Osteoblast (primary cell): Measurements from ENCODE around the gene SSX3. TPM values are rescaled to one million over a fixed set of nuclear protein-coding genes. Genes with fewer than 3 reads are reported as not detected.
"Not testable (repeated sequence)": the region's sequence is repeated elsewhere in the genome, so short reads cannot be mapped to it uniquely, and the experiment has no call there.

Source experiments
- DNase-seq: peaks from one replicate; pipeline ENCODE4 v3.0.0; 2011; ENCODE audit warnings: low spot score, mixed read lengths; ENCODE audit not compliant: insufficient read length; ENCODE audit errors: missing footprints
- H2AFZ ChIP-seq: 2 replicates; pipeline ENCODE4 v1.6.0; 2011; ENCODE audit warnings: mild to moderate bottlenecking, low read length
- H3K27ac ChIP-seq: 2 replicates; pipeline ENCODE4 v1.5.1; 2011; ENCODE audit warnings: mild to moderate bottlenecking, low read depth, low read length, moderate library complexity
- H3K27me3 ChIP-seq: 2 replicates; pipeline ENCODE4 v1.6.0; 2012; ENCODE audit warnings: mild to moderate bottlenecking, control low read depth, inconsistent platforms, low read length, moderate library complexity; ENCODE audit not compliant: insufficient read depth
- H3K36me3 ChIP-seq: 2 replicates; pipeline ENCODE4 v1.5.1; 2011; ENCODE audit warnings: mild to moderate bottlenecking, low read length, control low read depth, moderate library complexity; ENCODE audit not compliant: insufficient read depth
- H3K4me1 ChIP-seq: 2 replicates; pipeline ENCODE4 v1.5.1; 2011; ENCODE audit warnings: mild to moderate bottlenecking, low read length, control low read depth, moderate library complexity; ENCODE audit not compliant: insufficient read depth
- H3K4me2 ChIP-seq: 2 replicates; pipeline ENCODE4 v1.6.0; 2011; ENCODE audit warnings: mild to moderate bottlenecking, low read length; ENCODE audit not compliant: insufficient read depth
- H3K4me3 ChIP-seq: fragments of 200-600 bp; sonication (generic); 3 replicates; pipeline ENCODE4 v1.5.1; 2012; ENCODE audit warnings: mild to moderate bottlenecking, low read length, inconsistent platforms; ENCODE audit not compliant: insufficient read depth
- H3K79me2 ChIP-seq: 2 replicates; pipeline ENCODE4 v1.6.0; 2012; ENCODE audit warnings: mild to moderate bottlenecking, low read length, control low read depth, inconsistent platforms; ENCODE audit not compliant: insufficient read depth
- H3K9me3 ChIP-seq: 2 replicates; pipeline ENCODE4 v1.5.1; 2011; ENCODE audit warnings: low read depth, low read length, control low read depth
- H4K20me1 ChIP-seq: 2 replicates; pipeline ENCODE4 v1.6.0; 2012; ENCODE audit warnings: mild to moderate bottlenecking, low read length, control low read depth; ENCODE audit not compliant: insufficient read depth
- small RNA-seq: library from RNA; depleted of rRNA; stranded (forward); fragments of <200 nt; gene quantifications from one replicate; pipeline ENCODE3, GENCODE V24; 2012
- total RNA-seq: library from RNA; depleted of rRNA; stranded (reverse); fragments of >200 nt; gene quantifications from 2 replicates; pipeline ENCODE4 v1.2.3, GENCODE V29; 2012
- TF ChIP-seq, protein P1 (sequence below): IDR thresholded peaks from 2 replicates; pipeline ENCODE4 v1.5.1; 2011; ENCODE audit warnings: mild to moderate bottlenecking, low read depth, low read length, moderate library complexity; ENCODE audit errors: extremely low read depth

The SSX3 gene
- total RNA-seq, 1 donor, result not detected

GRCh38 chrX:48357681-48358080 lies 1.2 kb upstream of the SSX3 start:
- Histone ChIP-seq H4K20me1 (no peaks in the 10 kb centered on the region), H3K27ac (no peak overlapping the region), H3K9me3 (no peaks in the 10 kb centered on the region), H3K4me3 (no peak overlapping the region), H3K27me3 (no peaks in the 10 kb centered on the region), H3K4me1 (no peaks in the 10 kb centered on the region), H3K79me2 (no peaks in the 10 kb centered on the region), H3K4me2 (no peak overlapping the region), H3K36me3 (no peaks in the 10 kb centered on the region), H2AFZ (no peak overlapping the region)
- no peak for DNase-seq
- TF ChIP-seq, protein P1, sequence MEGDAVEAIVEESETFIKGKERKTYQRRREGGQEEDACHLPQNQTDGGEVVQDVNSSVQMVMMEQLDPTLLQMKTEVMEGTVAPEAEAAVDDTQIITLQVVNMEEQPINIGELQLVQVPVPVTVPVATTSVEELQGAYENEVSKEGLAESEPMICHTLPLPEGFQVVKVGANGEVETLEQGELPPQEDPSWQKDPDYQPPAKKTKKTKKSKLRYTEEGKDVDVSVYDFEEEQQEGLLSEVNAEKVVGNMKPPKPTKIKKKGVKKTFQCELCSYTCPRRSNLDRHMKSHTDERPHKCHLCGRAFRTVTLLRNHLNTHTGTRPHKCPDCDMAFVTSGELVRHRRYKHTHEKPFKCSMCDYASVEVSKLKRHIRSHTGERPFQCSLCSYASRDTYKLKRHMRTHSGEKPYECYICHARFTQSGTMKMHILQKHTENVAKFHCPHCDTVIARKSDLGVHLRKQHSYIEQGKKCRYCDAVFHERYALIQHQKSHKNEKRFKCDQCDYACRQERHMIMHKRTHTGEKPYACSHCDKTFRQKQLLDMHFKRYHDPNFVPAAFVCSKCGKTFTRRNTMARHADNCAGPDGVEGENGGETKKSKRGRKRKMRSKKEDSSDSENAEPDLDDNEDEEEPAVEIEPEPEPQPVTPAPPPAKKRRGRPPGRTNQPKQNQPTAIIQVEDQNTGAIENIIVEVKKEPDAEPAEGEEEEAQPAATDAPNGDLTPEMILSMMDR, result no peak

DNA sequence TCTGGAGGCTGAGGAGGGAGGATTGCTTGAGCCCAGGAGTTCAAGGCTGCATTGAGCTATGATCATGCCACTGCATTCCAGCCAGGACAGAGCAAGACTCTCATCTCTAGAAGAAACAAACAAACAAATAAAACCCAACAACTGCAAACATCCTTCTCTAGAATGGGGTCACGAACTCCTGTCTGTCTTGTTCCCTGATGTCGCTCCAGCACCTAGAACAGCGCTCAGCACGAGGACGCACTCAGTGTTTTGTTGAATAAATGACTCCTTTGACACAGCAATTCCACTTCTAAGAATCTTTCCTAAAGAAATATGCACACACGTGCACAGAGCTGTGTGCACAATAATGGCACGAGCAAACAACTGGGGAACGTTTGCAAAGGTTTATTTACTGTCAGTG lies 10.4 kb downstream of the SSX3 start:
- H3K27ac ChIP-seq, H3K4me1 ChIP-seq, H3K4me2 ChIP-seq, H3K36me3 ChIP-seq, H2AFZ ChIP-seq, H4K20me1 ChIP-seq, H3K4me3 ChIP-seq, H3K79me2 ChIP-seq, H3K27me3 ChIP-seq, H3K9me3 ChIP-seq: not testable (repeated sequence)
- DNase-seq, result peak; percentile 26

GRCh38 chrX:48313996-48314395 lies 42.5 kb downstream of the SSX3 start:
- not testable (repeated sequence) for H3K36me3 ChIP-seq, H3K4me3 ChIP-seq, DNase-seq, H4K20me1 ChIP-seq, H3K27ac ChIP-seq, H3K27me3 ChIP-seq, H2AFZ ChIP-seq, H3K79me2 ChIP-seq, H3K4me1 ChIP-seq, H3K9me3 ChIP-seq, H3K4me2 ChIP-seq

GRCh38 chrX:48306175-48306574 lies 50.3 kb downstream of the SSX3 start:
- no peaks in the 10 kb centered on the region for H4K20me1 ChIP-seq
- H3K27ac ChIP-seq, result no peak overlapping the region
- H3K4me1 ChIP-seq, result no peaks in the 10 kb centered on the region
- no peaks in the 10 kb centered on the region for H3K36me3 ChIP-seq
- no peaks in the 10 kb centered on the region for H3K9me3 ChIP-seq
- no peak overlapping the region for H2AFZ ChIP-seq
- no peak overlapping the region for H3K4me3 ChIP-seq
- TF ChIP-seq, protein P1, result no peak
- H3K4me2 ChIP-seq, result no peak overlapping the region
- H3K79me2 ChIP-seq, result no peaks in the 10 kb centered on the region
- DNase-seq, result no peak
- no peaks in the 10 kb centered on the region for H3K27me3 ChIP-seq

Small RNA genes lying within 50 kb of the gene (small RNA-seq; reads per million reads assigned to genes)
- gene AL606490.7, result not detected
- not detected for gene AL606490.9

Other genes starting within 250 kb of the SSX3 start
- gene SPACA5B, start 226.1 kb downstream of the SSX3 start, total RNA-seq, result not detected in 2 replicates
- not detected in 2 replicates for gene SSX5, start 159.9 kb downstream of the SSX3 start, total RNA-seq
- not detected in 2 replicates for gene SSX1, start 101.3 kb downstream of the SSX3 start, total RNA-seq
- not detected in 2 replicates for gene SSX4, start 26.8 kb upstream of the SSX3 start, total RNA-seq
- gene SSX4B, start 55.3 kb upstream of the SSX3 start, total RNA-seq, result not detected in 2 replicates
- gene SLC38A5, start 113.6 kb upstream of the SSX3 start, total RNA-seq, result 48.9 and 52.8 TPM in 2 replicates
- 67.3 and 67.5 TPM in 2 replicates for gene FTSJ1, start 119.5 kb upstream of the SSX3 start, total RNA-seq
- 12.4 and 13.8 TPM in 2 replicates for gene PORCN, start 152.3 kb upstream of the SSX3 start, total RNA-seq
- 45.6 and 64.8 TPM in 2 replicates for gene EBP, start 165.1 kb upstream of the SSX3 start, total RNA-seq
- gene TBC1D25, start 183.0 kb upstream of the SSX3 start, total RNA-seq, result 8.8 and 10.1 TPM in 2 replicates
- 441 and 527 TPM in 2 replicates for gene RBM3, start 217.8 kb upstream of the SSX3 start, total RNA-seq
- 78.1 and 88.7 TPM in 2 replicates for gene WDR13, start 240.8 kb upstream of the SSX3 start, total RNA-seq